ENCODE results near the gene SPINK4. TPM values are rescaled to one million over a fixed set of nuclear protein-coding genes. Genes with fewer than 3 reads are reported as not detected.

The SPINK4 gene
- total and polyA plus RNA-seq, 8 donors: 1.4 to 9.2 (median 1.5) TPM; not detected in 5

- Histone ChIP-seq H3K27me3 (no peaks in the 10 kb centered on the region), H3K4me1 (peaks cover 0 to 14% (median 5%) of the 10 kb centered on the region in 3 donors), H3K4me3 (no peak overlapping the region), H3K36me3 (peaks cover 0 to 40% (median 16%) of the 10 kb centered on the region in 3 donors), H3K9me3 (no peaks in the 10 kb centered on the region), H3K27ac (no peak overlapping the region)
- FAIRE-seq (no peak), DNase-seq (no peak), ATAC-seq (no peak)
- intact Hi-C loops (cut with DNase I): no loop called here
- TF ChIP-seq, protein P1, sequence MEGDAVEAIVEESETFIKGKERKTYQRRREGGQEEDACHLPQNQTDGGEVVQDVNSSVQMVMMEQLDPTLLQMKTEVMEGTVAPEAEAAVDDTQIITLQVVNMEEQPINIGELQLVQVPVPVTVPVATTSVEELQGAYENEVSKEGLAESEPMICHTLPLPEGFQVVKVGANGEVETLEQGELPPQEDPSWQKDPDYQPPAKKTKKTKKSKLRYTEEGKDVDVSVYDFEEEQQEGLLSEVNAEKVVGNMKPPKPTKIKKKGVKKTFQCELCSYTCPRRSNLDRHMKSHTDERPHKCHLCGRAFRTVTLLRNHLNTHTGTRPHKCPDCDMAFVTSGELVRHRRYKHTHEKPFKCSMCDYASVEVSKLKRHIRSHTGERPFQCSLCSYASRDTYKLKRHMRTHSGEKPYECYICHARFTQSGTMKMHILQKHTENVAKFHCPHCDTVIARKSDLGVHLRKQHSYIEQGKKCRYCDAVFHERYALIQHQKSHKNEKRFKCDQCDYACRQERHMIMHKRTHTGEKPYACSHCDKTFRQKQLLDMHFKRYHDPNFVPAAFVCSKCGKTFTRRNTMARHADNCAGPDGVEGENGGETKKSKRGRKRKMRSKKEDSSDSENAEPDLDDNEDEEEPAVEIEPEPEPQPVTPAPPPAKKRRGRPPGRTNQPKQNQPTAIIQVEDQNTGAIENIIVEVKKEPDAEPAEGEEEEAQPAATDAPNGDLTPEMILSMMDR (IDR thresholded peaks at IDR 0.05): no peak
These were observed 27.3 kb downstream of the SPINK4 start for GRCh38 chr9:33267151-33267767.

DNA sequence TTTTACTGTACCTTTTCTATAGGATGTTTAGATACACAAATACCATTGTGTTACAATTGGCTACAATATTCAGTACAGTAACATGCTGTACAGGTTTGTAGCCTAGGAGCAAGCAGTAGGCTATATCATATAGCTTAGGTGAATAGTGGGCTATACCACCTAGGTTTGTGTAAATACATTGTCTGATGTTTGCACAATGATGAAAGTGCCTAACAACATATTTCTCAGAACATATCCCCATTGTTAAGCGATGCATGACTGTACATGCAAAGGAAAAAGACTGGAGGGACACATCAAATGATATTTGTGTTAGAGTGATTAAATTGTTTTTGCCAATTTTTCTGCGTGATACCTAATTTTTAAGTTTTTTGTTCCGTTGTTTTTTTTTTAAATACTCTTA is 30.2 kb downstream of the SPINK4 start:
- intact Hi-C loops (cut with DNase I): no loop called here
- Histone ChIP-seq H3K9me3 (no peaks in the 10 kb centered on the region), H3K27me3 (no peaks in the 10 kb centered on the region), H3K27ac (no peak overlapping the region), H3K4me1 (peaks cover 0 to 8% (median 5%) of the 10 kb centered on the region in 3 donors), H3K4me3 (no peak overlapping the region), H3K36me3 (peaks cover 0 to 66% (median 16%) of the 10 kb centered on the region in 3 donors)
- FAIRE-seq (no peak), DNase-seq (no peak), ATAC-seq (no peak)
- WGBS, 2 donors: 94 to 98% methylated on average over 3 of the region's 3 CpGs
- TF ChIP-seq, protein P1 (IDR thresholded peaks at IDR 0.05): no peak

DNA sequence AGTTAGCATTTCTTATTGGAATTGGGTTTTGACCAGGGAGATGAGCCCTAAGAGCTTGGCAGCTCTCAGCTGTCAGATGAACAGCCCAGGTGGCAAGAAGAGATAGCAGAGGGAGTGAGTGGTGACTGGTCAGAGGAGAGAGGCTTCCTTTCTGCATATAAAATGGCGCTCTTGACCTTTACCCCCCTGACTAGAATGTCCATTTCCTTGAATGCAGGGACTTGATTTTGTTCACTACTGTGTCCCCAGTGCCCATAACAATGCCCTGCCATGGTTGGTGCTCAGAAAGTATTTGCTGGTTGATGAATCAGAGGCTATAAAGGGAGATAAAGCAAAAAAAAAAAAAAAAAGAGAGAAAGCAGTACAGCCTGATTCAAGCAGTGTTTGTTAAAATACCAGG is 32.1 kb downstream of the SPINK4 start:
- H3K4me1 ChIP-seq: no peaks in the 10 kb centered on the region
- WGBS, 2 donors: 87 to 96% methylated on average over 1 of the region's 1 CpG
- intact Hi-C loops (cut with DNase I): no loop called here
- no peak for FAIRE-seq
- no peaks in the 10 kb centered on the region for H3K9me3 ChIP-seq
- peaks cover 7 to 85% (median 21%) of the 10 kb centered on the region in 3 donors for H3K36me3 ChIP-seq
- no peak for ATAC-seq
- TF ChIP-seq, protein P1 (IDR thresholded peaks at IDR 0.05): no peak
- no peak for DNase-seq
- no peak overlapping the region for H3K4me3 ChIP-seq
- no peaks in the 10 kb centered on the region for H3K27me3 ChIP-seq
- H3K27ac ChIP-seq: no peak overlapping the region

DNA sequence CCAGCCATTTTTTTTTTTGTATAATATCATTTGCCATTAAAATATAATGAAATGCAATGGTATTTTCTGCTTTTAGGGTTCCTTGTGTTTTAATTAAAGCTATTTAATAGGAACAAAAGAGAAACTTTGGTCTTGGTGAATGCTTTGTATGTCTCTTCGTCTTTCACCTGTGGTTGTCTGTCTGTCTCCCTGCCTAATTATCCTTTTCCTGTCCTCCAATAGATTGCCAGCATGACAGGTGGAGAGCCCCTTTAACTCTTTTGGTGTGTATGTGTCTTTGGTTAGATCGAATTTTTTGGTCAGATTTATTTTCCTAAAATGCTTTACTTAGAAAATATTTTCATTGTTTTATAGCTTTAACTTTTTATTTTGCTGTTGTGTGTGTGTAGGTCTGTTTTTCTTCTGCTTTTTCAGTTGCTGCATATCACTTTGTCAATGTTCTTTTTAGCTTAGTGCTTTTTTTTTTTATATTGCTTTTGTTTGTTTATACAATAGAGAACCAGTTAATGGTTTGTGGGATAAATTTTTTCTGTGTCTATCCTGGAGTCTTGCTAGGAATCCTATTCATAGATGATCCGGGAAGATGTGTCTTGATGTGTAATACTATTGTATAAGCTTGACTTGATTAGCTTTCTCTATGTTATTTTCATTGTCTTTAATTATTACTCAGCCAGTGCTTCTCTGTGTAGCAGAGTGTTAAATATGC is 33.5 kb downstream of the SPINK4 start:
- Histone ChIP-seq H3K4me1 (no peaks in the 10 kb centered on the region), H3K27me3 (no peaks in the 10 kb centered on the region), H3K4me3 (no peak overlapping the region), H3K27ac (no peak overlapping the region), H3K36me3 (peaks cover 7 to 94% (median 21%) of the 10 kb centered on the region in 3 donors), H3K9me3 (no peaks in the 10 kb centered on the region)
- TF ChIP-seq, protein P1 (IDR thresholded peaks at IDR 0.05): no peak
- no peak for ATAC-seq
- intact Hi-C loops (cut with DNase I): no loop called here
- FAIRE-seq: no peak
- WGBS, 2 donors: 69 to 76% methylated on average over 3 of the region's 3 CpGs
- DNase-seq: no peak

DNA sequence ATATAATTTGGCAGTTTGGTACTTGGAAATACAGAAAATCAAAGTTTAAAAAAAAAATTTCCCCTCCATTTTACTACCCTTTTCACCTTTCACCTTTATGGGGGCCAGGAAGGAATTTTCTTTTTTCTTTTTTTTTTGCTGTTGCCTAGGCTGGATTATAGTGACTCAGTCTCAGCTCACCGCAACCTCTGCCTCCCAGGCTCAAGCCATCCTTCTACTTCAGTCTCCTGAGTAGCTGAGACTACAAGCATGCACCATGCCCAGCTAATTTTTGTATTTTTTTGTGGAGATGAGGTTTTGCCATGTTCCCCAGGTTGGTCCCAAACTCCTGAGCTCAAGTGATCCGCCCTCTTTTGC is 34.0 kb downstream of the SPINK4 start:
- intact Hi-C loops (cut with DNase I): no loop called here
- no peak for FAIRE-seq
- H3K36me3 ChIP-seq: peaks cover 7 to 94% (median 21%) of the 10 kb centered on the region in 3 donors

More for the DNA sequence above, 34.0 kb downstream of the SPINK4 start:
- no peak overlapping the region for H3K4me3 ChIP-seq
- DNase-seq: no peak
- H3K4me1 ChIP-seq: no peaks in the 10 kb centered on the region
- TF ChIP-seq, protein P1 (IDR thresholded peaks at IDR 0.05): no peak
- ATAC-seq: no peak
- no peaks in the 10 kb centered on the region for H3K9me3 ChIP-seq
- H3K27me3 ChIP-seq: no peaks in the 10 kb centered on the region
- 96 to 98% methylated on average over 2 of the region's 2 CpGs for WGBS, 2 donors
- no peak overlapping the region for H3K27ac ChIP-seq

Measured in pancreas (tissue), 10 donors.